ENCODE results near the gene ZNF816. TPM values are rescaled to one million over a fixed set of nuclear protein-coding genes. Genes with fewer than 3 reads are reported as not detected.
"Not testable (repeated sequence)": the region's sequence is repeated elsewhere in the genome, so short reads cannot be mapped to it uniquely, and the experiment has no call there.

The ZNF816 gene
- total and polyA plus RNA-seq, 7 donors: 3.6 to 8.4 (median 5.4) TPM

DNA sequence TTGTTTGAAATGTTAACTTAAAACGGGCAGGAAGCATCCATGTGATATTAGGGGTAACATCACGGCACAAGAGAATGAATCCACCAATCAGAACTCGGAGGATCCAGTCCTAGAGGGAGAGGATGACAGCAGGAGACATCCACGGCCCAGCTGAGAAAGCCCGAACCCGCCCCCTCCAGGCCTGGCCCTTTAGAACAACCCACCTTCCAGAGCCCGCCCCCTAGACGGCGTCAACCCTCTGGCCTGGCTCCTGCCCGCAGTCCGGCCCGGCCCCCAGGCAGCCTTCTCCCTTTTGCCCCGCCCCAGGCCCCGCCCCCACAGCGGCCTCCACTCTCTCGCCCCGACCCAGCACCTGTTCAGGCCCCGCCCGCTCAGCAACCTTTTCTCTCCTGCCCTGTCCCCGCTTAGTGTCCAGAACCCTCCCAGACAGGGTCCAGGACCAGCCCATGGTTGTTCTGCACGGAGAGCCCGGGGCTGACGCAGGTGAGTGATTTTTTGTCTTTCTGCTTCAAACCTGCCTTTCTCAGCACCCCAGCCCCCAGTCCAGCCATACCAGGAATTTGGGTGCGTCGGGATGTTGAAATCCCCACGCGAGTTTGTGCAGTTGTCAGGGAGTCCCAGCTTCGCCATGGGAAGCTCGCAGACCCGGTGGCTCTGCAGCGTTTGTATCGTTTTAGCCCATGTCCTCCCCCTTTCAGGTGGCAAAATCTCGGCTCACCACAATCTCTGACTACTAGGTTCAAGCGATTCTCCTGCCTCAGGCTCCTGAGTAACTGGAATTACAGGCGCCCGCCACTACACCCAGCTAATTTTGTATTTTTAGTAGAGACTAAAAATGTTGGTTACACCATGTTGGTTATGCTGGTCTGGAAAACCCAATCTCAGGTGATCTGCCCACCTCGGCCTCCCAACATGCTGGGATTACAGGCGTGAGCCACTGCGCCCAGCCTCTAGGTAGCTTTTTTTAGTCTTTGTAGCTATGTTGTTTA lies 16.1 kb downstream of the ZNF816 start:
- Histone ChIP-seq H3K9me3 (peaks cover 14 to 46% (median 36%) of the 10 kb centered on the region in 4 donors), H3K4me3 (no peak overlapping the region)

DNA sequence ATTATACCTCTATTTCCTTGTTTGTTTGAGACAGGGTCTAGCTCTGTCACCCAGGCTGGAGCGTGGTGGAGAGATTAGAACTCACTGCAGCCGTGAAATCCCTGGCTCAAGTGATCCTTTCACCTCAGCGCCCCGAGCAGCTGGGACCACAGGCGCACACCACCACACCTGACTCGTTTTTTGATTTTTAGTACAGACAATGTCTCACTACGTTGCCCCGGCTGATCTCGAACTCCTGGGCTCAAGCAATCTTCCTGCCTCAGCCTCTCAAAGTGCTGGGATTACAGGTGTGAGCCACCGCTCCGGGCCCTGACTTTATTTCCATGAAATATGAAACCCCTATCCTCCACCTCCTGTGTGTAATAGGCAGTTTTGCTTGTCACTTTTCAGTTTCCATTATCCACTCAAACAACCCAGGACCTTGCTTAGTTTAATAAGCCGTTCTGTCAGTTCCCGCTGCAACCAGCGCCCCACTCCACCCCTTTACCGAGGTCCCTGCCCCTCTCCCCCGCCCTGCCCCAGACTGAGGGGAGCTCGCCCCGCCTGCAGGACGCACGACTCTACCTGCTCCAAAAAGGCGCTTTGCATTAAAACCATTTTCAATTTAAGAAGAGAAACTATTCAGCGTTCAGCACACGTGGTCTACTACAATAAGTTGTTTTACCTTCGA lies 16.9 kb downstream of the ZNF816 start:
- H3K4me3 ChIP-seq: no peak overlapping the region
- peaks cover 0 to 13% (median 8%) of the 10 kb centered on the region in 4 donors for H3K4me1 ChIP-seq
- peak; percentile 44 for DNase-seq
- H3K27me3 ChIP-seq: no peaks in the 10 kb centered on the region
- peaks cover 4 to 18% (median 11%) of the 10 kb centered on the region in 4 donors for H3K36me3 ChIP-seq
- H3K27ac ChIP-seq: no peak overlapping the region
- intact Hi-C loops (cut with DNase I): no loop called here
- TF ChIP-seq EP300 (IDR thresholded peaks at IDR 0.05) (no peak), POLR2A (IDR thresholded peaks at IDR 0.05) (no peak), POLR2AphosphoS5 (IDR thresholded peaks at IDR 0.05) (no peak)
- TF ChIP-seq, protein P1, sequence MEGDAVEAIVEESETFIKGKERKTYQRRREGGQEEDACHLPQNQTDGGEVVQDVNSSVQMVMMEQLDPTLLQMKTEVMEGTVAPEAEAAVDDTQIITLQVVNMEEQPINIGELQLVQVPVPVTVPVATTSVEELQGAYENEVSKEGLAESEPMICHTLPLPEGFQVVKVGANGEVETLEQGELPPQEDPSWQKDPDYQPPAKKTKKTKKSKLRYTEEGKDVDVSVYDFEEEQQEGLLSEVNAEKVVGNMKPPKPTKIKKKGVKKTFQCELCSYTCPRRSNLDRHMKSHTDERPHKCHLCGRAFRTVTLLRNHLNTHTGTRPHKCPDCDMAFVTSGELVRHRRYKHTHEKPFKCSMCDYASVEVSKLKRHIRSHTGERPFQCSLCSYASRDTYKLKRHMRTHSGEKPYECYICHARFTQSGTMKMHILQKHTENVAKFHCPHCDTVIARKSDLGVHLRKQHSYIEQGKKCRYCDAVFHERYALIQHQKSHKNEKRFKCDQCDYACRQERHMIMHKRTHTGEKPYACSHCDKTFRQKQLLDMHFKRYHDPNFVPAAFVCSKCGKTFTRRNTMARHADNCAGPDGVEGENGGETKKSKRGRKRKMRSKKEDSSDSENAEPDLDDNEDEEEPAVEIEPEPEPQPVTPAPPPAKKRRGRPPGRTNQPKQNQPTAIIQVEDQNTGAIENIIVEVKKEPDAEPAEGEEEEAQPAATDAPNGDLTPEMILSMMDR (IDR thresholded peaks at IDR 0.05): no peak
- WGBS, 2 donors: 59 to 85% methylated on average over 24 of the region's 24 CpGs
- peaks cover 13 to 39% (median 30%) of the 10 kb centered on the region in 4 donors for H3K9me3 ChIP-seq

More for the DNA sequence above, 16.1 kb downstream of the ZNF816 start:
- TF ChIP-seq EP300 (IDR thresholded peaks at IDR 0.05) (no peak), POLR2A (IDR thresholded peaks at IDR 0.05) (no peak), POLR2AphosphoS5 (IDR thresholded peaks at IDR 0.05) (no peak)
- TF ChIP-seq, protein P1 (IDR thresholded peaks at IDR 0.05): no peak
- Histone ChIP-seq H3K4me1 (peaks cover 0 to 9% (median 7%) of the 10 kb centered on the region in 4 donors), H3K36me3 (peaks cover 10 to 26% (median 19%) of the 10 kb centered on the region in 4 donors), H3K27ac (no peak overlapping the region), H3K27me3 (no peaks in the 10 kb centered on the region)
- DNase-seq: peak; percentile 69
- intact Hi-C loops (cut with DNase I): no loop called here
- 40 to 84% methylated on average over 39 of the region's 39 CpGs for WGBS, 2 donors

DNA sequence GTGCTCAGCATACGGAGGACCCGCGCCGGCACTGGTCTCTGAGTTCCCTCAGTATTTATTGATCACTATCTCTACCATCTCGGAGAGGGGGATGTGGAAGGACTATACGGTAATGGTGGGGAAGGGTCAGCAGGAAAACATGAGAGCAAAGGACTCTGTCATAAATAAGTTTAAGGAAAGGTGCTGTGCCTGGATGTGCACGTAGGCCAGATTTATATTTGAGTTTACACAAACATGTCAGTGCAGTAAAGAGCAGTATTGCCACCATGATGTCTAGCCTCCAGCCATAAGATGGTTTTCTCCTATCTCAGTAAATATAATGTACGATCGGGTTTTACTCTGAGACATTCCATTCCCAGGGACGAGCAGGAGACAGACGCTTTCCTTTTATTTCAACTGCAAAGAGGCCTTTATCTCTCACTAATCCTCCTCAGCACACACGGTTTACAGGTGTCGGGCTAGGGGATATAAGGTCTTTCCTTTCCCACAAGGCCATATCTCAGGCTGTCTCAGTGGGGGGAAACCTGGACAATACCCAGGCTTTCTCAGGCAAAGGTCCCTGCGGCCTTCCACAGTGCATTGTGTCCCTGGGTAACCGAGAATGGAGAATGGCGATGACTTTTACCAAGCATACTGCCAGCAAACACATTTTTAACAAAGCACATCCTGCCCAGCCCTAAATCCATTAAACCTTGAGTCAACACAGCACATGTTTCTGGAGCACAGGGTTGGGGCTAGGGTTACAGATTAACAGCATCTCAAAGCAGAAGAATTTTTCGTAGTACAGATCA lies 17.8 kb downstream of the ZNF816 start:
- WGBS, 2 donors: 47 to 73% methylated on average over 17 of the region's 17 CpGs
- not testable (repeated sequence) for H3K27ac ChIP-seq, H3K4me3 ChIP-seq, H3K36me3 ChIP-seq, H3K27me3 ChIP-seq
- H3K4me1 ChIP-seq: peaks cover 0 to 13% (median 8%) of the 10 kb centered on the region in 4 donors
- DNase-seq: peak; percentile 30
- intact Hi-C loops (cut with DNase I): loop anchor here (5.0 kb wide), 1 partner anchor 48 kb away; the partner anchor contains the start of gene ZNF320
- peaks cover 13 to 30% (median 22%) of the 10 kb centered on the region in 4 donors for H3K9me3 ChIP-seq

DNA sequence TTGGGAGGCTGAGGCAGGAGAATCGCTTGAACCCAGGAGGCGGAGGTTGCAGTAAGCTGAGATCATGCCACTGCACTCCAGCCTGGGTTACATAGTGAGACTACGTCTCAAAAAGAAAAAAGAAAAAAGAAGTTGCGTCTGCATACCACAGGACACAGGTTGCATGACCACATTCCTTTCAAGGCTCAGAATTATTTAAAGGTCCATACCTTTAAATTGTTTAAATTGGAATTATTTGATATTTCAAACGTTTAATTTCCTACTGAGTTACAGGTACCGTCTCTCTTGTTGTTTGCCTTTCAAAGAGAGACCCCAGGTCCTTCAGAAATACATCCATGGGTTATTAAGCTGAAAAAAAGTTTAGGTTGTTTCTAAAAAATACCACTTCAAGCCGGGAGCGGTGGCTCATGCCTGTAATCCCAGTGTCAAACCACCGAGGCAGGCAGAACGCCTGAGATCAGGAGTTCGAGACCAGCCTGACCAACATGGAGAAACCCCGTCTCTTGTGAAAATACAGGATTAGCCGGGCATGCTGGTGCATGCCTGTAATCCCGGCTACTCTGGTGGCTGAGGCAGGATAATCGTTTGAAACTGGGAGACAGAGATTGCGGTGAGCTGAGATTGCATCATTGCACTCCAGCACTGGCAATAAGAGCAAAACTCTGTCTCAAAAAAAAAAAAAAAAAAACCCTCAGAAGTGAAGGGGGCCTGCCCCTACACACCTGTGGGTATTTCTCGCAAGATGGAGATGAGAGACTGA lies 18.6 kb downstream of the ZNF816 start:
- Histone ChIP-seq H3K27me3 (no peaks in the 10 kb centered on the region), H3K4me3 (no peak overlapping the region), H3K4me1 (peaks cover 0 to 13% (median 8%) of the 10 kb centered on the region in 4 donors), H3K9me3 (peaks cover 11 to 22% (median 14%) of the 10 kb centered on the region in 4 donors), H3K27ac (no peak overlapping the region), H3K36me3 (peaks cover 0 to 4% (median under 1%) of the 10 kb centered on the region in 4 donors)
- 75 to 90% methylated on average over 17 of the region's 17 CpGs for WGBS, 2 donors
- intact Hi-C loops (cut with DNase I): loop anchor here (1.0 to 5.0 kb wide), 2 partner anchors 18 to 47 kb away; partner anchors contain the start of genes ZNF320 and ZNF816
- no peak for TF ChIP-seq EP300 (IDR thresholded peaks at IDR 0.05)
- TF ChIP-seq POLR2A (IDR thresholded peaks at IDR 0.05): no peak
- TF ChIP-seq POLR2AphosphoS5 (IDR thresholded peaks at IDR 0.05): no peak
- TF ChIP-seq, protein P1 (IDR thresholded peaks at IDR 0.05): no peak
- DNase-seq: peak; percentile 4

Data from sigmoid colon (tissue), 7 donors.